SK-N-MC (cell line): ENCODE measurements around the gene BSDC1.

Source experiments
- EZH2 ChIP-seq: fragments of 200-600 bp; sonication (generic); IDR thresholded peaks from one replicate; pipeline ENCODE4 v1.6.1; 2017; ENCODE audit warnings: antibody characterized with exemption
- FOXP2 ChIP-seq: optimal IDR thresholded peaks from 2 replicates; pipeline ENCODE3; 2011; ENCODE audit warnings: mild to moderate bottlenecking, moderate library complexity; ENCODE audit not compliant: insufficient read depth; ENCODE audit errors: extremely low read length, control extremely low read depth
- POLR2AphosphoS5 ChIP-seq: IDR thresholded peaks from 2 replicates; pipeline ENCODE4 v1.6.1; 2012; ENCODE audit warnings: mild to moderate bottlenecking, low read depth, low read length, borderline replicate concordance

GRCh38 chr1:32438136-32438535, 43.9 kb upstream of the BSDC1 start:
- TF ChIP-seq EZH2 (no peak), POLR2AphosphoS5 (no peak), FOXP2 (no peak)
